Hepatocyte (in vitro differentiated cells): ENCODE measurements around the gene NEIL3. TPM values are rescaled to one million over a fixed set of nuclear protein-coding genes. Genes with fewer than 3 reads are reported as not detected.

Source experiments
- DNase-seq: peaks from one replicate; pipeline ENCODE4 v3.0.0-alpha.2; 2016; ENCODE audit warnings: low spot score
- H2AFZ ChIP-seq: fragments of 200-600 bp; sonication (generic); 2 replicates; pipeline ENCODE4 v1.6.0; 2016; ENCODE audit warnings: antibody characterized with exemption, mild to moderate bottlenecking
- H3K27ac ChIP-seq: fragments of 200-600 bp; sonication (generic); 2 replicates; pipeline ENCODE4 v1.5.1; 2016; ENCODE audit warnings: mild to moderate bottlenecking
- H3K27me3 ChIP-seq: fragments of 200-600 bp; sonication (generic); 2 replicates; pipeline ENCODE4 v1.6.1; 2016
- H3K36me3 ChIP-seq: fragments of 200-600 bp; sonication (generic); replicated peaks from 2 replicates; pipeline ENCODE4 v1.5.1; 2016; ENCODE audit warnings: low read depth; ENCODE audit not compliant: insufficient read depth
- H3K4me1 ChIP-seq: fragments of 200-600 bp; sonication (generic); 2 replicates; pipeline ENCODE4 v1.5.1; 2016; ENCODE audit warnings: mild to moderate bottlenecking, moderate library complexity; ENCODE audit not compliant: insufficient read depth
- H3K4me2 ChIP-seq: fragments of 200-600 bp; sonication (generic); 2 replicates; pipeline ENCODE4 v1.6.0; 2016
- H3K4me3 ChIP-seq: fragments of 200-600 bp; sonication (generic); 2 replicates; pipeline ENCODE4 v1.5.1; 2016; ENCODE audit warnings: mild to moderate bottlenecking
- H3K79me2 ChIP-seq: fragments of 200-600 bp; sonication (generic); 2 replicates; pipeline ENCODE4 v1.6.0; 2017; ENCODE audit warnings: mild to moderate bottlenecking
- H3K9me2 ChIP-seq: fragments of 200-600 bp; sonication (generic); replicated peaks from 2 replicates; pipeline ENCODE4 v1.6.0; 2017; ENCODE audit warnings: mild to moderate bottlenecking; ENCODE audit not compliant: insufficient read depth
- H3K9me3 ChIP-seq: fragments of 200-600 bp; sonication (generic); 2 replicates; pipeline ENCODE4 v1.5.1; 2016; ENCODE audit warnings: low read depth, mild to moderate bottlenecking
- H4K20me1 ChIP-seq: fragments of 200-600 bp; sonication (generic); 2 replicates; pipeline ENCODE4 v1.6.0; 2016; ENCODE audit warnings: mild to moderate bottlenecking; ENCODE audit not compliant: insufficient read depth, poor library complexity, severe bottlenecking
- EZH2 ChIP-seq: fragments of 200-600 bp; sonication (generic); IDR thresholded peaks from 2 replicates; pipeline ENCODE4 v1.6.1; 2016; ENCODE audit warnings: antibody characterized with exemption, mild to moderate bottlenecking, borderline replicate concordance
- EZH2phosphoT487 ChIP-seq: fragments of 200-600 bp; sonication (generic); IDR thresholded peaks from one replicate; pipeline ENCODE4 v1.6.1; 2018; ENCODE audit warnings: antibody characterized with exemption, mild to moderate bottlenecking, low read depth, moderate library complexity; ENCODE audit not compliant: unreplicated experiment, severe bottlenecking
- WGBS: methylation state at CpG from one replicate; pipeline ENCODE4 v1.1.6; 2016; ENCODE audit warnings: low lambda C conversion rate; ENCODE audit errors: missing lambda C conversion rate; 5-methylcytosine and 5-hydroxymethylcytosine counted together
- polyA plus RNA-seq: library from polyadenylated mRNA; unstranded; fragments of >200 nt; fragmentation: Nextera tagmentation; extraction: Ambion mirVana; gene quantifications from 2 replicates; pipeline ENCODE4 v1.2.1, GENCODE V29; 2016
- total RNA-seq: library from RNA; depleted of rRNA; stranded (reverse); fragments of >200 nt; gene quantifications from 2 replicates; pipeline ENCODE4 v1.2.3, GENCODE V29; 2014
- TF ChIP-seq, protein P1 (sequence below): fragments of 200-600 bp; sonication (generic); IDR thresholded peaks from 2 replicates; pipeline ENCODE4 v1.5.1; 2016; ENCODE audit warnings: antibody characterized with exemption, mild to moderate bottlenecking; ENCODE audit not compliant: poor library complexity

NEIL3 gene
- total and polyA plus RNA-seq, 2 experiments from 2014 or later = 0.87 to 2.0 TPM

DNA sequence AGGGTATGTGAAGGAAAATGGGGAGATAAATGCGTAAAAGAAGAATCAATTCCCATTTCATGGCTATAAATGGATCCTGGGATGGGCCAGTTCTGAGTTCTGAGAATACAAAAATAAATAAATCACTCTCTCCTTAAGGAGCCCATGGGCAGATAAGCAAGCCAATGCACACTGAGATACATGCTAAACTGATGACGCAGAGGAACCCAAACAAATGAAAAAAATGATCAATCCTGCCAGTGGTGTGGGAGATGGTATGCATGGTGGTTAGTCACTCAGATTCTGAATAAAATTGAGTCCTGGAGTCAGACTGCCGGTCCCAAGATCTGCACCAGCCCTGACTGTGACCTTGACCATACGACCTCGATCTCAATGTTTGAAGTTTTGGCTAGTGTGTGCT lies 59.7 kb downstream of the NEIL3 start:
- no peaks in the 10 kb centered on the region for H3K9me2 ChIP-seq
- whole genome bisulfite sequencing = 91% methylated on average over 5 of the region's 5 CpGs
- no peaks in the 10 kb centered on the region for H3K9me3 ChIP-seq
- H4K20me1 ChIP-seq = no peaks in the 10 kb centered on the region
- H2AFZ ChIP-seq = no peak overlapping the region
- H3K27ac ChIP-seq = no peak overlapping the region
- H3K4me2 ChIP-seq = no peak overlapping the region
- no peaks in the 10 kb centered on the region for H3K79me2 ChIP-seq
- DNase-seq = no peak
- H3K36me3 ChIP-seq = no peaks in the 10 kb centered on the region
- no peaks in the 10 kb centered on the region for H3K27me3 ChIP-seq
- no peaks in the 10 kb centered on the region for H3K4me1 ChIP-seq
- TF ChIP-seq, protein P1, sequence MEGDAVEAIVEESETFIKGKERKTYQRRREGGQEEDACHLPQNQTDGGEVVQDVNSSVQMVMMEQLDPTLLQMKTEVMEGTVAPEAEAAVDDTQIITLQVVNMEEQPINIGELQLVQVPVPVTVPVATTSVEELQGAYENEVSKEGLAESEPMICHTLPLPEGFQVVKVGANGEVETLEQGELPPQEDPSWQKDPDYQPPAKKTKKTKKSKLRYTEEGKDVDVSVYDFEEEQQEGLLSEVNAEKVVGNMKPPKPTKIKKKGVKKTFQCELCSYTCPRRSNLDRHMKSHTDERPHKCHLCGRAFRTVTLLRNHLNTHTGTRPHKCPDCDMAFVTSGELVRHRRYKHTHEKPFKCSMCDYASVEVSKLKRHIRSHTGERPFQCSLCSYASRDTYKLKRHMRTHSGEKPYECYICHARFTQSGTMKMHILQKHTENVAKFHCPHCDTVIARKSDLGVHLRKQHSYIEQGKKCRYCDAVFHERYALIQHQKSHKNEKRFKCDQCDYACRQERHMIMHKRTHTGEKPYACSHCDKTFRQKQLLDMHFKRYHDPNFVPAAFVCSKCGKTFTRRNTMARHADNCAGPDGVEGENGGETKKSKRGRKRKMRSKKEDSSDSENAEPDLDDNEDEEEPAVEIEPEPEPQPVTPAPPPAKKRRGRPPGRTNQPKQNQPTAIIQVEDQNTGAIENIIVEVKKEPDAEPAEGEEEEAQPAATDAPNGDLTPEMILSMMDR = no peak
- TF ChIP-seq EZH2phosphoT487 (no peak), EZH2 (no peak)
- H3K4me3 ChIP-seq = no peak overlapping the region

DNA sequence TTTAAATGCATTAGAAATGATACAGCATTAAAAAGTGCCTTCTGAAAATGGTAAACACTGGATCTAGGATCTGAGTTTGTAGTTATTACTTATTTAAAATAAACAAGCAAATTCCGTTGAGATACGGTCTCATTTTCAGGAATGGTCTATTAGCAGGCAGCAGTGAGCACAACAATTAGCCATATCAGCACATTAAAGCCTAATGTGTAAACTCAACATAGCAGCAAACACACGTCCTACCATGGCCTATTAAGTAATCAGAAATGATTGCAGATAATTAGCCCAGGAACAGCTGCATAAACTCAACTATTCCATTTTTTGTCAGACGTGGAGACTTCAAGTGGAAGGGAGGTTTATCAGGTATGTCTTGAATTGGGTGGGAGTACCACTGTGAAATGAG lies 61.8 kb downstream of the NEIL3 start:
- Histone ChIP-seq H3K27ac (no peak overlapping the region), H3K36me3 (no peaks in the 10 kb centered on the region), H3K4me2 (no peak overlapping the region), H3K79me2 (no peaks in the 10 kb centered on the region), H3K9me2 (no peaks in the 10 kb centered on the region), H3K27me3 (no peaks in the 10 kb centered on the region), H3K9me3 (no peaks in the 10 kb centered on the region), H2AFZ (no peak overlapping the region), H3K4me1 (no peaks in the 10 kb centered on the region), H3K4me3 (no peak overlapping the region), H4K20me1 (no peaks in the 10 kb centered on the region)
- 76% methylated on average over 4 of the region's 4 CpGs for whole genome bisulfite sequencing
- TF ChIP-seq, protein P1 = no peak
- TF ChIP-seq EZH2phosphoT487 (no peak), EZH2 (no peak)
- no peak for DNase-seq

DNA sequence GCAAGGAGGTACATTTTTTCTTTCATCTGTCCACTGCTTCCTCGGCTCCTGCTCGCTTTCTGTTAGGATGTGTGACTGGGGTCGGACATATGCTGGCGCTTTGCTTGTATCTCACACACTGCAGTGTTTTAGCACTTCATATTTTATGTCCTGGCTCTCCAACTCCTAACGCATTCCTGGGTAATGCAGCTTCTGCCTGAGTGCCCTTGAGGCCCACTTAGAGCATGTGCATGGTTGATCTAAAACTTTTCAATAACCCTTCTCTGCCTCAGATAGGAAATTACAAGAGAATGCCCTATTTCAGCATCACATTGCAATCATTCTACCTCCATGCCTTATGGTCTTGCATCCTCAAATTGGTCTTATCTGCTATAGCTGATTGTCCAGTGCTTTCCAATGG lies 65.3 kb downstream of the NEIL3 start:
- WGBS = 55% methylated on average over 5 of the region's 5 CpGs
- Histone ChIP-seq H4K20me1 (no peaks in the 10 kb centered on the region), H3K36me3 (no peaks in the 10 kb centered on the region), H2AFZ (no peak overlapping the region), H3K9me3 (no peaks in the 10 kb centered on the region), H3K27ac (no peak overlapping the region), H3K4me2 (no peak overlapping the region), H3K27me3 (no peaks in the 10 kb centered on the region), H3K79me2 (no peaks in the 10 kb centered on the region), H3K9me2 (no peaks in the 10 kb centered on the region), H3K4me1 (no peaks in the 10 kb centered on the region), H3K4me3 (no peak overlapping the region)
- no peak for TF ChIP-seq EZH2
- TF ChIP-seq, protein P1 = no peak
- TF ChIP-seq EZH2phosphoT487 = no peak
- no peak for DNase-seq

DNA sequence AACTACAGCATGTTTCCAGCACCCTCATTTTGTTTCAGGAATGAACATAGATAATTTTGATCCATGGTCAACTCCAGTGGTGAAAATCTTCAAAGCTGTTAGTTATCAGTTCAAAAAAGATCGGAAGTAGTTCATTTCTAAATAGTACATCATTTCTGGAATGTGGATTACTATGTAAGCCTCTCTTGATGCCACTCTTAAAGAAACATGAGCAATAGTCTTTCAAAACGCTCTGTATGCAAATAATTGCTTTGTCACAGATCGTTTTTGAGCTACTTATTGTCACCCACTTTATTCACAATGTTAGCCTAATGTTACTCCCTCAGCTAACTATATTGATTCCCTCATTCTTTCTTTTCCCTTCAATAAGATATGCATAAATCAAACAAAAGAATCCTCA lies 65.7 kb downstream of the NEIL3 start:
- H3K4me2 ChIP-seq = no peak overlapping the region
- no peak overlapping the region for H3K4me3 ChIP-seq
- H4K20me1 ChIP-seq = no peaks in the 10 kb centered on the region
- no peaks in the 10 kb centered on the region for H3K27me3 ChIP-seq
- H3K9me2 ChIP-seq = no peaks in the 10 kb centered on the region
- no peak for TF ChIP-seq EZH2phosphoT487
- no peak for TF ChIP-seq EZH2
- no peak overlapping the region for H2AFZ ChIP-seq
- H3K36me3 ChIP-seq = no peaks in the 10 kb centered on the region
- no peaks in the 10 kb centered on the region for H3K79me2 ChIP-seq
- no peak for DNase-seq
- 43% methylated on average over 3 of the region's 3 CpGs for WGBS
- no peaks in the 10 kb centered on the region for H3K4me1 ChIP-seq
- no peak overlapping the region for H3K27ac ChIP-seq
- H3K9me3 ChIP-seq = no peaks in the 10 kb centered on the region
